ENCODE results near the gene SLC17A9.

SLC17A9 gene, protein sequence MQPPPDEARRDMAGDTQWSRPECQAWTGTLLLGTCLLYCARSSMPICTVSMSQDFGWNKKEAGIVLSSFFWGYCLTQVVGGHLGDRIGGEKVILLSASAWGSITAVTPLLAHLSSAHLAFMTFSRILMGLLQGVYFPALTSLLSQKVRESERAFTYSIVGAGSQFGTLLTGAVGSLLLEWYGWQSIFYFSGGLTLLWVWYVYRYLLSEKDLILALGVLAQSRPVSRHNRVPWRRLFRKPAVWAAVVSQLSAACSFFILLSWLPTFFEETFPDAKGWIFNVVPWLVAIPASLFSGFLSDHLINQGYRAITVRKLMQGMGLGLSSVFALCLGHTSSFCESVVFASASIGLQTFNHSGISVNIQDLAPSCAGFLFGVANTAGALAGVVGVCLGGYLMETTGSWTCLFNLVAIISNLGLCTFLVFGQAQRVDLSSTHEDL

DNA sequence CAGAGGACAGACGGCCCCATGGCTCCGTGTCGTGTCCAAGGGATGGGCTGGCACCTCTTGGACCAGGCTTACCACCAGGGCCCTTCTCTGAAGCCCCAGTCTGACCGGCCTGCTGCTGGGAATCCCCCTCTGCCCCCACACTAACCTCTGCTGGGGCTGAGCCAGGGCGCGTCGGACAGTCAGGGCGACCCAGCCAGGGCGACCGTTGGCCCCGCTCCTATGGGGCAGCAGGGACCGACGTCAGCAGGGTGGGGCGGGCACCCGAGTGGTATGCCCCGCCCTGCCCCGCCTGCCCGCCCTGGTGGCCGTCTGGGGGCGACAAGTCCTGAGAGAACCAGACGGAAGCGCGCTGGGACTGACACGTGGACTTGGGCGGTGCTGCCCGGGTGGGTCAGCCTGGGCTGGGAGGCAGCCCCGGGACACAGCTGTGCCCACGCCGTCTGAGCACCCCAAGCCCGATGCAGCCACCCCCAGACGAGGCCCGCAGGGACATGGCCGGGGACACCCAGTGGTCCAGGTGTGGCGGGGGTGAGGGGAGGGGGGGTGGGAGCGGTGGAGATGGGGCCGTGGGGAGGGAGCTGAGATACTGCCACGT is at the start of gene SLC17A9:
Gene SLC17A9, plus strand, starts transcription at position 337 of the 595 bp plus-strand sequence. Its CDS starts 122 bp downstream, at position 459.
- DNase-seq (ENCODE audit: low read depth in 1 of 2, low spot score in 1 of 2): no peak

DNA sequence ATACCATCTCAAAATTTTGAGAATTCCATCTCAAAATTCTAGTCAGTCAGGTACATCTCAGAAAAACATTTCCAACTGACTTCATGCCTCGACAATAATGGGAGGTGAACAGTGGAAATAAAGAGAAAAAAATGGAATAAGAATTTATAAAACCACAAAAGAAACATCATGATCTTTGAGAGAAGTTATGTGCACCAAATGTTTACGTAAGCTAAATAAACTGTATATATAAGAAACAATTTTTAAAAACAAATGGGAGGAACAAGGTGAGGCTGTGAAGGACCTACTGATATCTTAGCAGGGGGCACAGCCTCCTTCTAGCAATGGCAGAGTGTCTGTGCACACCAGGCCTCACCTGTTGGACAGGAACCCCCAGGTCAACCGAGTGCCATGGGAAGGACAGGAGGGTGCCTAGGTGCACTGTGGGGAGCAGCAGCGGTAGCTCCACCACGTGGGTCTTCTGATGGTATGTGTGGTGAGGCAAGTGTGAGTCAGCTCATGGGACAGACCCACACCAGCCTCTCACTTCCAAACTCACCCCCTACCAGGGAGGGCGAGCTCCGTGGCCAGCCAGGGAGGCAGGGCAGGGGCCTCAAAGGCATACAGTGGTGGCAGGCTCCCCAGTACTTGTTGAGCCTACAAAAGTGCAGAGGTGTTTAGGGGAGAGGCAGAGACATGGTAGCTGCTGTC is 49.4 kb upstream of the SLC17A9 start:
- DNase-seq (ENCODE audit: low read depth in 1 of 2, low spot score in 1 of 2): no peak

DNA sequence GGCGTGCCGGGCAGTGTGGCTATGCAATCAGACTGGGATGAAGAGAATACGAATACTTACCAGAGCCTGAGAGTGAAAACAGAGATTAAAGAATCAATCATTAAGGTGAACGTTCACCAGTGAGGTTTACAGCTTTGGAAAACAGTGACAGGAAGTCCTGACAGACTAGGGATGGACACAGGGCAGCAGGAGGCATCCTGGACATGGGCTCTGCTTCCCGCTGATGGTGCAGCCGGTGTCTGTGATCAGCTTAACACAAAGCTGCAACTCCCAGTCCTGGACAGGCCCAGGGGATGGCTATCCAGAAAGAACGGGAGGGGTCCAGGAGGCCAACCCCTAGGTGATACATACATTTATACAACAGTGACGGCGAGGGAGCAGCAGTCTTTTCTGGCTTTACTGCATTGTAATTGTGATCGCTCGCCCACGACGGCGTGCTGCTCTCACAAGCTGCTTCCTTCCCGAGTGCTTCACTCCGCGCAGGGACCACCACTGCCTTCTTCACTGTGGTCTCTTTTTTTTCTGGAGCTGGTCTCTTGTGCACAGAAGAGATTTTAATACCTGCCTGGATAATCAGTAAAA is 46.9 kb upstream of the SLC17A9 start:
- no peak for DNase-seq (ENCODE audit: low read depth in 1 of 2, low spot score in 1 of 2)

DNA sequence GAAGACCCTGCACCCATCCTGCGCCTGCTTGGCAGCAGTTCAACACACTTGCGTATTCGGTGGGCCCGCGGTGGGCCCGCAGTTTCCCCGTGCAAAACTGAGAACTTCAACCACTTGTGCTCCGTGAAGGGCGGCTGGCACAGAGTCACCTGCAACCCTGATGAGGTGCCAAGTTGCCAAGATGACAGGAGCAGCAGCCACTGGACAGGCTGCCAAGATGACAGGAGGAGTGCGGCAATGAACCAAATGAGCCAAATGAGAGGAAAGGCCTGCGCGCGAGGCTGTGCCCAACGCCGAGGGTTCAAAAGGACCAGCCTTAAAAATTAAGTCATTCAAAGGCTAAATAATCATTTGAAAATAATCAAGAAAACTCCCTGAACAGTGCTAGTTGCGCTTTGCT is 46.3 kb upstream of the SLC17A9 start:
- no peak for DNase-seq (ENCODE audit: low read depth in 1 of 2, low spot score in 1 of 2)

DNA sequence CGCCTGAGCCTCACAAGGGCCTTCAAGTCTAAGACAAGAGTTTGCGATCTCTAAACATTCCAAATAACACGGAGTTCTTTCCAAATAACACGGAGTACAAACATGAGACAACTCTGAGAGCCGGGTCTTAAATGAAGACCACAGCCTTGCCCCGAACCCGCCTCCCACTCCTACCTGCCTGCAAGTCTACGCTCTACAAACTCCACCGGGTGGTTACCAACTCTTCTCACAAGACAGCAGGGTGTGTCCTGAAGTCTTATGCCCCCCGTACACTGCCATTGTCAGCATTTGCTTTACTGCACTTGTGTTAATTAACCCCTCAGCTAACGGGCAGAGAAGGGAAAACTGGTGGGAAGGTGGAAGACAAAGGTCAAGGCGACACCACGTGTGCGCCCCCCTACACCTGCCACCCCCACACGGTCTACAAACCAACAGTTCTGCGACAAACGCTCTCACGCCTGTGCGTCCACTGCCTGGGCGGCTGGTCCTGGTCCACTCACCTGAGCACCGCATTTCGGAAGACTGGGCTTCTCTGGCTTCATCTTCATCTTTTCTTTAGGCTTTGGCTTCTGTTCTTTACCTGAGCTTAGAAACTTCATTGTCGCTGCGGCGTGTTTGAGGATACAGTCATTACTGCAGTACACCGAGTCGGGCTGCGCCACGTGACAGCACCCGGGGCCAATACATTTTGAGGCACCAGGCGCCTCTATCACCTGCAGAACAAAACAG is 45.7 kb upstream of the SLC17A9 start:
- no peak for DNase-seq (ENCODE audit: low read depth in 1 of 2, low spot score in 1 of 2)

DNA sequence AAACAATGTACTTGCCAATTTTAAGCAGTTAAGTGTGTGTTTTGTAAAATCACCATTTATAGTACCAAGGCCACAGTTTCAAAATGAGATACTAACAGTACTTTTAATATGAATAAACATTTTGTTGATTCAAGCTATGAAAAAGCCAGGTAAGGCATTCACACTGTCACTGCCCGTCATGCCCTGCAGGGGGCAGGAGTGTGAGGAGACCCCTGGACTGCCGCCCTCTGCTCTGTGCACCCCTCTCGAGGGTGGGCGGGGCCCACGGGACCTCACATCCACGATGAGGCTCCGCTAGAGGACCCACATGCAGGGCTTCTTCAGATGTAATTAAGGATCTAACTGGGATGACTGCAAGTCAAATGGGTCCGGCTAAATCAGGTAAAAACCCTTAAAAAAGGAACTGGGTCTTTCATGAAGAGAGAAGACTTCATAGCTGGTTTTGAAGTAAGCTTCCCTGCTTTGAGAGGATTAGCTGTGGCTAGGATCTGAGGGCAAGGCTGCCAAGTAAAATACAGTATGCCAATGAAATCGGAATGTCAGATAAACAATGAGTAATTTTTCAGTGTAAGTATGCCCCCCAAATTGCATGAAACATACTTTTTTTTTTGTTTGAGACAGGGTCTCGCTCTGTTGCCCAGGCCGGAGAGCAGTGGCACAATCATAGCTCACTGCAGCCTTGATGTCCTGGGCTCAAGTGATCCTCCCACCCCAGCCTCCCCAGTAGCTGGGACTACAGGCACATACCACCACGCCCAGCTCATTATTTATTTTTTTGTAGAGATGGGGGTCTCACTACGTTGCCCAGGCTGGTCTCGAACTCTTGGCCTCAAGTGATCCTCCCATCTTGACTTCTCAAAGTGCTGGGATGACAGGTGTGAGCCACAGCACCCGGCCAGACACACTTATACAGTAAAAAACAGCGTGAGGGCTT is 44.9 kb upstream of the SLC17A9 start:
- DNase-seq (ENCODE audit: low read depth in 1 of 2, low spot score in 1 of 2): no peak

DNA sequence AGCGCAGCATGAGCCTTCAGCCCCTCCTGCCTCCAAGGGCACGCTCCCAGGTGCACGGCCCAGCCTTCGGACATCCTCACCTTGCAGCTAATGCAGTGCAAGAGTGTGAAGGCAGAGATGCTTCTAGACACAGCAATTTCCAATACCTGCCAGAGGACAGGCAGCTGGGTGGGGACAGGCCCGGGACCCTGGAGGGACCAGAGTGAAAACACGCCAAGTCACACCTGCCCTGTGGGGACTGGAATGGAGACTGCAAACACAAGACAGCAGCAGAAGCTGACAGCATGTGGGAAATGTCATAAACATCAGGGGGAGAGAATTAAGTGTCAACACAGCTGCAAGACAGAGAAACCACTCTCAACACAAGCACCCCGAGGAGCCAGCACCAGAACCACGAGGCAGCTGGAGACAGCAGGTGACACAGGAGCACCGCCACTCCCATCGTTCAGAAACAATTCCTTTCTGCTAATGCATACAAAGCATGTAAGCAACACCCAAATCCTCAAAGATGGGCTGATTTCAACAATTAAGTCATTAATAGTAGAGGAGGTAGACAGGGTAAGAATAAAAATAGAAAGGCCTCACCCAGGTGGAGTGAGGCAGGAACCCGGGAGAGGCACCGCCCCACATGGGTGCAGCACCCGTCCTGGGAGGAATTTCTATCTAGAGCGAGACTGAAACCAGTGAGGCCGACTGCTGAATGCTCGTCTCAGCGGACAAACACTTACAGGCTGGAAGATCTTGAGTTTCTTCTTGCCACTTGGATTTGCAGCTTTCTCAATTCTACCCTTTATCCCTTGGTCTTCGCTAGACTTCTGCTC is 43.3 kb upstream of the SLC17A9 start:
- DNase-seq (ENCODE audit: low read depth in 1 of 2, low spot score in 1 of 2): no peak

DNA sequence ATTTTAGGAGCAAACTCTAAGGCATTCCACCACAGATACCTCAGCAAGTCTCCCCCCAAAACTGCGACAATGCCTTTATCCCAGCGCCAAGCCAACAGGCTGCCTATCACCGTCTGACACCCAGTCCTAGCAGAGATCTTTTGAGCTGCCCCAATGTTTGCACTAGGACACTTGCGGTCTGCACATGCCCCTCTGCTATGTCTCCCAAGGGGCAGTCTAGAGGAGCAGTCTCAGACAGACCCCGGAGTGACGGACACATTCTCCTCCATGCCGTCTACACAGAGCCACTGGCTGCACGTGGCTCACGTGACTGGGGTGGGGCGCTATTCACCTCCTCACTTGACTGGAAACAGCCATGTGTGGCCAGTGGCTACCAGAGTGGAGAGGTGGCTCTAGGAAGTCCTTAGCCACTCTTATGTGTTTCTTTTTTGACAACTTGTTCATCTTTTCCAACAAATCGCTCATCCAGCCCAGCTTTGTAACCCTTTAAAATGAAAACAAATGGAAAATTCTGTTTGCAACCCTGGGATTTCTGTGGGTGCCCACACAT is 42.2 kb upstream of the SLC17A9 start:
- no peak for DNase-seq (ENCODE audit: low read depth in 1 of 2, low spot score in 1 of 2)

DNA sequence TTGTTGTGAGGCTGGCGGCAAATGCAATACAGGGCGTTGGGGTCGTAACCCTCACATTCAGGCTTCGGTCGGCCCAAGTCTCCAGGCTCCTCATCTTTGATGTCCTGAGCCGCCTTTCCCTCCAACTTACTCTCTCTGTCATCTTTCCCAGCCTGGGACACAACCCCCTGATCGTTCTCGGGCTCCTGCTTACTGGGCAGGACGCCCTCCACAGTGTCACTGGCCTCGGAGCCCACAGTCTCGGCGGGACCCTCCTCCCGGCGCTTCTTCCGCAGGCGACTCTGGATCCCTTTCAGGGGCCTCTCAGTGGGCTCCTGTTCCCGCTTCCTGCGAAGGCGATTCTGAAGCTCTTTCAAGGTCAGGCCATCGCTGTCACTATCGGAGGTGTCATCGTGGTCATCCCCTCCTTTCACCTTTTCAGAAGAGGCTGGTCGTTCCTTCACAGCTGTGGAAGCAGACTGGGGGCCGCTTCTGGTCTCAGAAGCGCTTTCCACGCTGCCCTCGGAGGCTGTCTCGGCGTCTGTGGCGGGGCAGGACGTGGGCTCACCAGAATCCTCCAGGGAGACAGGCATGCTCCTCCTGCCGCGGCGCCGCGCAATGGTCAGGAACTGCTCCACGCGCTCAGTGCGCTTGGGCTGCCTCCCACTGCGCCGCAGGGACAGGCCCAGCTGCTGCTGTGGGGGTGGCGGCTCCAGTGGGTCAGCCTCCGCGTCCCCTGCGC is 41.6 kb upstream of the SLC17A9 start:
- no peak for DNase-seq (ENCODE audit: low read depth in 1 of 2, low spot score in 1 of 2)

DNA sequence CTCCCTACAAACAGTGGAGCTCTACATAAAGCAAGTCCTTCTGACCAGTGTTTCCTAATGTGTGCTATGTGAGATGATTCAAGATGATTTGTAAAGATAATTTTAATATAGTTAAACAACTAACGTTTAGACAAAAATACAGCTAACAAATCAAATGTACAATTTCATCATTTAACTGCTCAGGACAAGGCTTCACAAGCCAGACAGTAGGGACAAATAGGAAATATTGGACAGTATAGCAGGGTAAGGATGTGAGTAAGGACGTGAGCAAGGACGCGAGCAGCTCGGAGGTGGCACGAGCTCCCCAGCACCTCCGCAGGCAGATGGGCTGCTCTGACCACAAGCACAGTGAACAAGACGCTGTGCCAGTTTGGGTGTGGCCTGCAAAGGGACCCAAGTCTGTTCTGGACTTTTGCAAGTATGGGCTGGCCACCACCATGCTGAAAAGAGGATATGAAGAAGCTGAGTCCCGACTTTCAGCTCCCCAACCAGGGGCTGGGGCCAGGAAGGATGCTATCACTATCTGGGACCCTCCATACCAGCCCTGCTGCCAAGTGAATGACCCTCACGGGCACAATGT is 40.7 kb upstream of the SLC17A9 start:
- no peak for DNase-seq (ENCODE audit: low read depth in 1 of 2, low spot score in 1 of 2)

DNA sequence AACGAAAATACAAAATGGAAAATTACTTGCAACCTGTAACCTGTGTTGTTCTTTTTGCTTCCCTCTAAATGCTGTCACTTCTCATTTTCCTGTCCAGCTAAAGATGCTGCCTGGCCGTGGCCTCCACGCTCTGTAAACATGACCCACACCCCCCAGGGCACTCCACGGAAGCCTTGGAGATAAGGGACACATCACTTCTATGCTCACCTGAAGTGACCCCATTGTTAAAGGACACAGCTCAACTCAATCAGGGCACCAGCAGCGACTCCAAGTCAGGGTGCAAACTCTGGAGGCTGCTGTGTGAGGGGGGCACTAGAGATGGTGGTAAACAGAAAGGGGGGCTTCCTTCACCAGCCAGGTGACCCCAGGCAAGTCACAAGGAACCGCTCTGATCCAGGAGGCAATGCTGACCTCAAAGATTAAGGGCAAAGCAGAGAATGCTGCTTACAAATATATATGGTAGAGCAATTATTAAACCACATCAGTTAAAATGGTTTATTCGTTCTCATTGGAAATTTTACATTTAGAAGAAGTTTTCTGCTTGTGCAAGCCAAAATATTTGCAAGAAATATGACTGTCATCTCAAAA is 39.4 kb upstream of the SLC17A9 start:
- DNase-seq (ENCODE audit: low read depth in 1 of 2, low spot score in 1 of 2): no peak

DNA sequence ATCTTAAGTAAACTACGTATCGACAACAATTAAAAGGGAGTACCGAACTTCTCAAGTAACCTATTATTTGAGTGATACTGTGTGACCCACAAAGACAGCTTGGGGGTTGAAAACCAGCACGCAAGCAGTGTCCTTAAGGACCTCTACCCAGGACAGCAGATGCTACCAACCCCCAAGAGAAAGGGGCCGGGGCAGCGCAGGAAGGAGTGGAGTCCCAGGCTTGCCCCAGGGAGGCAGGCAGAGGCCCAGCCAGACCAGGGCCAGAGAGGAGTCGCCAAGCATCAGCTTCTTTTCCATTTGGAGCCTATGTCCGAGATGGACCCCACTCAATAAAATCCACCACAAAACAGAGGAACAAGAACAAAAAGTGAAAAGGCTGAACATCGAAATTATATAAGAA is 38.1 kb upstream of the SLC17A9 start:
- no peak for DNase-seq (ENCODE audit: low read depth in 1 of 2, low spot score in 1 of 2)

DNA sequence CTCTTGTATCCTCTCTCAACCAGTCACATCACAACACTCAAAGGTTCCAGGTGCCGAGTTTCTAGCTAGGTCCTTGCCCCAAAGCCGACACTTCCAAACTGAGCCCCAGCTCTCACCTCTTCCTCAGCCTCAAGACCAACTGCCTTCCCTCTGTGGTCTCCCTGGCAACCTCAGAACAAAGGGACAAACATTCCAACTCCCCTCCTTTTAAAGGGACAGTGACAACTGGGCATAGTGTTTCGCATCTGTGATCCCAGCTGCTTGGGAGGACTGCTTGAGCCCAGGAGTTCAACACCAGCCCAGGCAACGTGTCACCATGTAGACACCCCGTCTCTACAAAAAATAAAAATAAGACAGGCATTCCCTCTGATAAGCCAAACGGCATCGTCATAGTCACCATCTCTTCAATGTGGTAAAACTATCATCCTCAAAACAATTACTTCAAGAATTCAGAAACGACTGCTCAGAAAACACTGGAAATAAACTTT is 37.5 kb upstream of the SLC17A9 start:
- DNase-seq (ENCODE audit: low read depth in 1 of 2, low spot score in 1 of 2): no peak

DNA sequence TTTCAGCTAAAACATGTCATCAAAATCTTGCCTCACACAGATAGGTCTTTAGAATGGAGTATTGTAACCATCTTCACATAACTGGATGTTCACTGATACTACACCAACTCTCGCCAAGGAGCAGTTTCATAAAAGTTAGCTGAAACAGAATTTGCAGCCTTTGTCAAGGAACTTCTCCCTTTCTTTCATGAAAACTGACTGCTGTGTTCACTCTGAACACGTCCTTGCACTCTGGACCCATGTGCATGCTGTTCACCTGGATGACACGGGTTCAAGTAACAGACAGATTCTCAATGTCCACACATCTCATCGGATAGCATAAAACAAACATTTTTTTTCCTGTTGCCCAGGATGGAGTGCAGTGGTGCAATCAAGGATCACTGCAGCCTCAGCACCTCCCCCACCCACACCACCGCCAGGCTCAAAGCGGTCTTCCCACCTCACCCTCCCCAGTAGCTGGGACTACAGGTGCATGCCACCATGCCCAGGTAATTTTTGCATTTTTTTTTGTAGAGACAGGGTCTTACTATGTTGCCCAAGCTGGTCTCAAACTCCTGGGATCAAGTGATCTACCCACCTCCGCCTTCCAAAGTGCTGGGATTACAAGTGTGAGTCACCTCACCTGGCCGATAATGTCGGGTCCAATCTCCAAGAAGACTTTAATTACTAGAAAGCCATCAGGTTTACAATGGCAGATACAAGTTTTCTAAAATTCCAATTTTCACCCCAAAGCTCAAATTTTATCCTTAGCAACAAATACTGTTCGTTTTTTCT is 35.6 kb upstream of the SLC17A9 start:
- no peak for DNase-seq (ENCODE audit: low read depth in 1 of 2, low spot score in 1 of 2)

DNA sequence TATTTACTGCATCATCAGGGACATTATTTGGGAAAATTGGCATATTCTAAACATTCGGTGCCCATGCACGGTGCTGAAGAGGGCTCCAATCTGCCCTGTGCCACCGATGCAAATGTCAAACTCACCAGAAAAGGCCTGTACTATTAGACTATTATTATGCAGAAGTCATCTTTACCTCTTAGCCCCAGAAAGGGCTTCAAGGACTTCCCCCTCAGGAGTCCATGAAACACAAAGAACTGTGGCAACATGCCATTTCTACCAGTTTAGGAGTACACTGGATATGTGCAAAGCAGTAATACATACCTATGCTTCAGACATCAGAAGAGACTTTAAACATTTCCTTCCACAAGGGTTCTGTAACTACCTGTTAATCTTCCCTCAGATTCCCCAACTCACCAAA is 34.8 kb upstream of the SLC17A9 start:
- no peak for DNase-seq (ENCODE audit: low read depth in 1 of 2, low spot score in 1 of 2)

DNA sequence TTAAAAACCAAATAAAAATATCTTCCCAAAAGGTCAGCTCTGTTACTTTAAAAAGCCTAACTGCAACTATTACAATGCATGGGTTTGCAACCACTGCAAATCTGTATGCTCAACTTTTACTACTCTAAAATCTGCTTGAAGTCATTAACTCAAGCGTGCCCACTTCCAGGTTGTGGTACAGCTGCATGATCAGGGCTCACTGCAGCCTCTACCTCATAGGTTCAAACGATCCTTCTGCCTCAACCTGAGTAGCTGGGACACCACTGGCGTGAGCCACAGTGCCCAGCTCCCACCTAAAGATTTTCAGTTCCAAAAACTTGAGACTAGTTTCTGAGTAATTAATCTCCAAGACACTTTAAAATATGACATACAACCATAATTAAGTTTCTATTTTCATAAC is 34.4 kb upstream of the SLC17A9 start:
- DNase-seq (ENCODE audit: low read depth in 1 of 2, low spot score in 1 of 2): no peak

DNA sequence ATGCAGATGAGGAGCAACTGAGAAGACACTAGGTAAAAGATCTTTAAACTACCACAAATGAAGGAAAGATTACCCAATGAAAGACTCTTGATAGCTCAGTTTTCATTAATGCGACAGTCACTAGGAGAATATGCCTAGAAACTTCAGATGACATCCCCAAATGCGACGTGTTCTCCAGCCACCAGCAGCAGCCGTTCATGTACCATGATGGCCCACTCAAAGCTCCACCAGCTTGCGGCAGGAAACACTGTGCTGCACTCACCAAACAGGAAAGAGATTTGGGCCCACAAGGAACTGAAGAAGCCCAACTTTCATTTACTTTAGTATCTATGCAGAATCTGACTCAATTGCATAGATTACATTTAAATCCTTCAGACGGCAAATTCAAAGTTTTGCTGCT is 33.7 kb upstream of the SLC17A9 start:
- no peak for DNase-seq (ENCODE audit: low read depth in 1 of 2, low spot score in 1 of 2)

All from activated T-helper 1 cell treated with anti-CD3 and anti-CD28 coated beads, Interleukin-2, amount 50 U/mL, for 16 hours (primary cell).